Testis (tissue), 2 donors: ENCODE data around the gene CASTOR1.

Source experiments
- CTCF ChIP-seq, 3 experiments: fragments of 450-650 bp in 2 of 3; fragments of 200-600 bp in 1 of 3; sonication (generic) in 1 of 3; IDR thresholded peaks; one replicate each; pipeline ENCODE4 v1.5.1; 2016 to 2019; ENCODE audit warnings: antibody characterized with exemption in 3 of 3, mild to moderate bottlenecking in 2 of 3, moderate library complexity in 1 of 3
- POLR2A ChIP-seq: fragments of 450-650 bp; IDR thresholded peaks from one replicate; pipeline ENCODE4 v1.6.1; 2017; ENCODE audit warnings: antibody characterized with exemption, mild to moderate bottlenecking, moderate library complexity

- TF ChIP-seq POLR2A: peak; percentile 73
- TF ChIP-seq CTCF (IDR thresholded peaks at IDR 0.05): no peak
Observed at GRCh38 chr22:30326706-30327362, 37.5 kb upstream of the CASTOR1 start, which contains the start of gene TBC1D10A.
